IPS DF 4.7 (cell line): ENCODE data around the gene ZNHIT2.
"Not testable (repeated sequence)": the region's sequence is repeated elsewhere in the genome, so short reads cannot be mapped to it uniquely, and the experiment has no call there.

Experiments
- DNase-seq: peaks from one replicate; pipeline ENCODE4 v3.0.0-alpha.2; 2013; ENCODE audit warnings: low spot score; ENCODE audit errors: extremely low read depth

Gene ZNHIT2

DNA sequence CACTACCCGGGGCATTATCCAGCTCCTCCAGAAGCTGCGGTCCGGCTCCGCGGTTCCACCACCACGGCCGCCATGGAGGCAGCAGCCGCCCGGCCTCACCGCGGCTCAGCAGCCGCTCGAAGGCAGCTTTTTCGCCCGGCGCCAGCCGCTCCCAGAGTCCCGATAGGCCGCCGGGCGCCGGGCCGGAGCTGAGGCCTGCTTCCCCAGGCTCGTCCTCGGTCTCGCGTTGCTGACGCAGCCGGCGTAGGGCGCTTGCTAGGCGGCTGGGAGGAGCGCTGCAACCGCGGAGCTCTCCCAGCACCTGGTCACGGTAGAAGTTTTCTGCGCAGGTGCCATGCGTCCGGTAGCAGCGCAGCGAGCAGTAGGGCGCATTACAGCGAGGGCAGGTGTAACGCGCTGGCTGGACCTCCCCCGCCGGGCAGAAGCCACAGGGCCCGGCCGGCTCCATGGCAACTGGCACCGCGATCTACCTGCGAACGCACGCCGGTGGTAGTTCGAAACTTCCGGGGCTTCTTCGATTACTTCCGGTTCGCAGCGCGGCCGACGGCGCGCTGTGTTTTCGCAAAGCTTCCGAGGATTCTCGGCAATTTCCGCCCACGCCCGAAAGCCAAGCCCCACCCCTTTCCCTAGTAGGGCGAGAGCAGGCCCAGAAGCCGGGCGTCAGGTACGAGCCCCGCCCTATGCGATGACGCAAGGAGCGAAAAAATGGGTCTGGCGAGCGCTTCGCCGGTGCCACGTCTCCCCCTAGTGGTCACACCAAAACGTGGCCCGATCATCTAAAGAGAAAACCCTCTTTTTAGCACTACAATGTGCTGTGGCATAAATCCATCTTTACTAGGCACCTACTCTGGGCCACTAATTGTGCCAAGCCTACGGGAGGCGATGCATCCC lies at the start of gene ZNHIT2:
Gene ZNHIT2, minus strand, starts transcription at position 496 of the 891 bp plus-strand sequence. Its CDS starts 48 bp downstream, at position 448.
- DNase-seq: no peak

DNA sequence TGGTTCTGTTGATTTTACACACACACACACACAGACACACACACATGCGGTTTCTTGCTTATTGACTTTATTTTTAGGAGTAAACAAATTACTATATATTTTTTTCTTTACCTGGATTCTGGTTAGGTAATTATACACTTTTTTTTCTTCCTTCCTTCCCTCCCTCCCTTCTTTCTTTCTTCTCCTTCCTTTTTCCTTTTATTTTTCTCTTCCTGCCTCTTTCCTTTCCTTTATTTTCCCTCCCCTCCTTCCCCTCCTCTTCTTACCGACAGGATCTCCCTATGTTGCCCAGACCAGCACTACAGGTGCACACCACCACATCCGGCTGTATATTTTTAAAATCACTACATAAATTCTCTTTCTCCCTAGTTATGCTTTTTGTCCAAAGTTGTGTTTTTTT lies 49.4 kb upstream of the ZNHIT2 start:
- DNase-seq: no peak

DNA sequence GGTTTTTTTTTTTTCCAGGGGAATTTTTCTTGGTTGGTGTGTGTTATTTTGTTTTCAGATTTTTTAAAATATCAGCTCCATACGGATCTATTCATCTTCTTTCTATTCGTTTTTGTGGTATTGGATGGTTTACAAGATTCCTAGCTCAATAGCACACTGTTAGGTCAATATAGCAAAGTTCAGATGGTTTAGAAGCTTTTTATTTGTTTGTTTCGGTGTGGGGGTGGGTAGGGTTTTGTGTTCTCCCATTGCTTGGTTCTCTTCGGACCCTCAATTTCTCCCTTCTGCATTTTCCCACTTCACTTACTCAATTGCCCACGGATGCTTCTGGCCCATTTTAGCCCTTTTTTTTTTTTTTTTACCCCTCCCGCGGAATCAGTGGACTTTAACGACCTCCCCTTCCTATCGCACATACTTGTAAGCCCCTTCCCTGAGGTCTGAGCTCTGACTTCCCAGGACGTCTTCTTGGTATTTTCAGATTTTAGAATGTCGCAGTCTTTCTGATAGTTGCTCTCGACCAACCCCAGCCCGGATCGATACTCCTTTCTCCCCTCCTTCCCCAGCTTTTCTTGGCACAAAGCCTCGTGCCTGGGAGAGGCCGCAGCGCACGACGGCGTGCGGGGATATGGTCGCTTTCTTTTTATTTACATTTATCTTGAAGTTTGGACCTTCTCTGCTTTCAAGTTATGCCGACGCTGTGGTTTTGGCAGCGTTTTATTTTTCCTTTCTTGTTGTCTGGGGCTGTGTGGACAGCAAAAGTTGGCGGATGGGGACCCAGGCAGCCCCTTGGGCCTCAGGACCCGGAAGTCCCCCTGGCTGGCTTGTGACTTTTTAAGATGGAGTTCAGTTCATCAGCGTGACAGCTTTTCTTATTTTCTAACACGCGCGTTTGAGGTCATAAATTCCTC lies 48.2 kb upstream of the ZNHIT2 start:
- no peak for DNase-seq

DNA sequence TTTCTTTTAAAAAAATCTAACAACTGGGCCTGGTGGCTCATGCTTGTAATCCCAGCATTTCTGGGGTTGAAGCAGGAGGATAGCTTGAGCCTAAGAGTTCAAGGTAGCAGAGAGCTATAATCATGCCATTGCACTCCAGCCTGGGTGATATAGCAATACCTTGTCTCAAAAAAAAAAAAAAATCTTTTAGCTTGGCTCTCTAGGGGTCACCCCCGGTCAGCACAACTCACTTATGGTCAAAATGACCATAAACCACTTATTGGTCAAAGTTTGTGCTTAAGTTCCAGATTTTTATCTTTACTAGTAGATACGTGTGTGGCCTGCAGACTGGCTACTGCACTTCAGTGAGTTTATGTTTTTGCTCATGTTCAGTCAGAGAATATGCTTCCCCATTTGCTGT lies 46.2 kb upstream of the ZNHIT2 start:
- DNase-seq: no peak

DNA sequence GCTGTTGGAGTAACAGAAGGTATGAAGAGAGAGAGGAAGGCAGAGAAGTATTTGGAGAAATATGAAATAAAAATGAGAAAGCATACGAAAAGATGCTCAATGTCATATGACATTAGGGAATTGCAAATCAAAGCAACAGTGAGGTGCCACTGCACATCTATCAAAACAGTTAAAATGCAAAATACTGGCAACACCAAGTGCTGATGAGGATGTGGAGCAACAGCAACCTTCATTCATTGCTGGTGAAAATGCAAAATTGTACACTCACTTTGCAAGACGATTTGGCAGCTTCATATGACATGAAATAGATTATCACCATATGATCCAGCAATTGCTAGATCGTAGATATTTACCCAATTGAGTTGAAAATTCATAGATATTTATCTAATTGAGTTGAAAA lies 43.1 kb upstream of the ZNHIT2 start:
- DNase-seq: no peak

DNA sequence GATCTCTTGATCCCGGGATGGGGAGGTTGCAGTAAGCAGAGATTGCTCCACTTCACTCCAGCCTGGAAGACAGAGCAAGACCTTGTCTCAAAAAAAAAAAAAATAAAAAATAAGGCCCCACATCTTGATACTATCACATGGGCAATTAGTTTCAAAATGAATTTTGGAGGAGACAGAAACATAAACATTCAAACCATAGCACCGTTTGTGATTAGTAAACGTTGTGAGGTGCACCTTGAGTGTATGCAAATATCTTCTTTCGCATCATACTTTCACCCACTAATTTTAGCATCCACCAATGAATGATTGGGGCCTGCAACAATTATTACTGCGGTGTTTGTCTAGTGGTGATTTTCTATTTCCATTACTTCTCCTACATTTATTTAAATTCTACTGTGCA lies 41.5 kb upstream of the ZNHIT2 start:
- no peak for DNase-seq

DNA sequence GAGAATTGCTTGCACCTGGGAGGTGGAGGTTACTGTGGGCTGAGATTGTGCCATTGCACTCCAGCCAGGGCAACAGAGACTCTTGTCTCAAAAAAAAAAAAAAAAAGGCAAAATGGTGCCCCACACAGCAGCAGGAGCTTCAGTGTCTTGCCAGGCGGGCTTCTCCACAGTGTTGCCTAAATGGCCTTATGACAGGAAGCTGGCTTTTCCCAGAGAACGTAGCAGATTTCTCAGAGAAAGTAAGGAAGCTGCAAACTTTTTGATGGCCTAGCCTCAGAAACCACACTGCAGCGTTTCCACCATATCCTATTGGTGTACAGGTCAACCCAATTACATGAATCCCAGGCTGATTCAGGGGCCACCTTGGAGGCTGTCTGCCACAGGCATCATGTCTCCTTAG lies 39.8 kb upstream of the ZNHIT2 start:
- DNase-seq: no peak

DNA sequence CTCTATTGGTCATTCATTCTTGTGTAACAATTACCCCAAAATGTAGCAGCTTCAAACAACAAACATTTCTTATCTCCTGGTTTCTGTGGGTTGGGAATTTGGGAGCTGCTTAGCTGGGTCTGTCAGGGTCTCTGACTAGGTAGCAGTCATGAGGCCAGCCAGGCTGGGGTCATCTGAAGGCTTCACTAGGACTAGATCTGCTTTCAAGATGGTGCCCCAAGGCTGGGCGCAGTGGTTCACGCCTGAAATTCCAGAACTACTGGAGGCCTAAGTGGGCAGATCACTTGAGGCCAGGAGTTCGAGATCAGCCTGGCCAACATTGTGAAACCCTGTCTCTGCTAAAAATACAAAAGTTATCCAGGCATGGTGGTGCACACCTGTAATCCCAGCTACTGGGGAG lies 39.4 kb upstream of the ZNHIT2 start:
- no peak for DNase-seq

DNA sequence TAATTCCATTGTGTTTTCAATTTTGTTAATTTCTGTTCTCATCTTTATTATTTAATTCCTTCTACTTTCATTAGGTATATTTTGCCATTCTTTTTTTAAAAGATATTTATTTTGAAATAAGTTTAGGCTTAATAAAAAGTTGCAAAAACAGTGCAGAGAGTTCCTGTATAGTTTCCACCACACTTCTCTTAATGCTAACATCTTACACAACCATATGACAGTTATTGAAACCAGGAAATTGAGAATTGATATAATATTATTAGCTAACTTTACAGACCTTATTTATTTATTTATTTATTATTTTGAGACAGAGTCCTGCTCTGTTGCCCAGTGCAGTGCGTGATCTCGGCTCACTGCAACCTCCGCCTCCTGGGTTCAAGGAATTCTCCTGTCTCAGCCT lies 38.8 kb upstream of the ZNHIT2 start:
- DNase-seq: no peak

DNA sequence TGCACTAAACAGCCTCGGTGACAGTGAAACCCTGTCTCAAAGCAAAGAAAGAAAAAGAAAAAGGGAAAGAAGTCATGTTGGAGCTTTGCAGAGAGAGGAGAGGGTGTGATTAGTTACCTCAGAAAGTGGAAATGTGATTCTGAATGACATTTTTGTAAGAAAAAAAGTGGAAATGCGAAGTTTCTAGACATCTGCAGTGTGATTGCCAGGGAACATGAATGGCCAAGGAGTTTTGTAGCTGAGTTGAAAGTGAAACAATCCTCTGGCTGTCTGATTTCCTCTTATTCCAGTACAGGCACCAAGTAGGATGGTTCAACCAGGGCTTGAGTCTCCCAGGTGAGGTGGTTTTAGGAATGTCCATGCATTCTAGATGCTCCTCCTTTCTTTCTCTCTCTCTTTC lies 34.6 kb upstream of the ZNHIT2 start:
- no peak for DNase-seq

DNA sequence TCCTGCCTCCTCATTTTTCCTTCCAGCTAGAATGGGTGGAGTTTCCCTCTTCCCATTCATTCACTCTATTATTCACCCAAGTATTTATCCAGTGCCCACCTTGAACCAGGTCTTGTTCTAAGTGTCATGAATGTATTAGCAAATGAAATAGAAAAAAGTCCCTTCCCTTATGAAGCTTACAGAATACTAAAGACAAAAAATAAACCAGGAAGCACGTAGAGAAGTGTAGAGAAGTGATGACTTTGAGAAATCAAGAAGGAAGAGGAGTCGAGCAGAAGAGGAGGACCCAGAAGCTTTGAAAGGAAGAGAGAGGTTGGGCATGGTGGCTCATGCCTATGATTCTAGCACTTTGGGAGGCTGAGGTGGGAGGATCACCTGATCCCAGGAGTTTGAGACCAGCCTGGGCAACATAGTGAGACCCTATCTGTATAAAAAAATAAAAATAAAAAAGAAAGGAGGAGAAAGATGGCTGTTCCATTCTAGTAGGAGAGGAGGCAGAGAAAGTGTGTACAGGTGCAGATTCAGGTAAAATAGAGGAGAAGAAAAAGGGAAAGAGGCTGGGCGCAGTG lies 33.9 kb upstream of the ZNHIT2 start:
- DNase-seq: no peak

DNA sequence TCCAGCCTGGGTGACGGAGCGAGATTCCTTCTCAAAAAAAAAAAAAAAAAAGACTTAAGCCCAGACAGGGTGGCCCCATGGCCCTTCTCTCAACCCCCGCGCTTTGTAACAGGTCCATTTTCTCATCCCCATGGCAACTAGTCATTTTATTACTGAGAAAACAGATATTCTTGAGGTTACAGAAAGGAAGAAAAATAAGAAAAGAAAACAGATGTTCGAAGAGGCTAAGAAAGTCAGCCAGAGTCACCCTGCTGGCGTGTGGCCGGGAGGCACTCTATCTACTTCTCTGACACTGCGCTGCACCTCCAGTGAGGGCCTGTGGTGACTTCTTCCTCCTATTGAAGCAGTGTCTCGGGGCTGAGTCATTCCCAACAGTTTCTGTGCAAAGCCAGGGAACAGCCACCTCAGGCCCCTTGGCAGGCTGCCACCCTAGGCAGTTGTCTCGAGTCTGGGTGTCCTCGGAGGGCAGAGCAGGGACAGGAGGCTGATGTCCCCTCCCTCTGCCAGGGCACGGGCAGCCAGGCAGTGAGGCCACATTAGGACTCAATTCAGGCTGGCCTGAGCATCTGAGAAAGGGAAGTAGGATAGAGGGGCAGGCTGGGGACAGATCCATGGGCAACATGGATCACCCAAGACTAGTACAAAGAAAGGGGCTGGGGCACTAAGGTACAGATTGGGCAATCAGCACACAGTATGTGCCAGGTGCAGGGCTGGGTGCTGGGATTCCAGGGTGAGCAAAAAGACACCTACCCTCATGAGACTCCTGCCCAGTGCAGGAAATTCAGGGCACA lies 33.2 kb upstream of the ZNHIT2 start:
- DNase-seq: no peak

DNA sequence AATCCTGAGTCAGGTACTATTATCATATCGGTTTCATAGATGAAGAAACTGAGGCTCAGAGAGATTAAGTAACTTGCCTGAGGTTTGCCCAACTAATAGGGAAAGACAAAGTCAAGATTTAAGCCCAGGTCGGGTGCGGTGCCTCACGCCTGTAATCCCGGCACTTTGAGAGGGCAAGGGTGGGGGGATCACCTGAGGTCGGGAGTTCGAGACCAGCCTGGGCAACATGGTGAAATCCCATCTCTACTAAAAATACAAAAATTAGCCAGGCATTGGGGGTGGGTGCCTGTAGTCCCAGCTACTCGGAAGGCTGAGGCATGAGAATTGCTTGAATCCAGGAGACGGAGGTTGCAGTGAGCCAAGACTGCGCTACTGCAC lies 32.6 kb upstream of the ZNHIT2 start:
- DNase-seq: not testable (repeated sequence)

DNA sequence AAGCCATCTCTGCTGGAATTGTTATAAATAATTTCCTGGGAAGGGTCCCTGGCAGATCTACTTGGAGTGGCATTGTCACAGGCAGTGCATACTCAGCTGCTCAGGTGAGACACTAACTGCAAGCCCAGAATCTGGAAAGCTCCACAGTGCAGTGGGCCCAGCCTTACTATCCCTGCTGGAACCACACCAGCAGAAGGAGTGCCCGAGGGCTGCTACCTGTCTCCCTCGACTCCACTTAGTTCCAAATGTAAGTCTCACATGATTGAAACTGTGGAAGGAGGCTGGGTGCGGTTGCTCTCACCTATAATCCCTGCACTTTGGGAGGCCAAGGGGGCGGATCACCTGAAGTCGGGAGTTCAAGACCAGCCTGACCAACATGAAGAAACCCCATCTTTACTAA lies 31.2 kb upstream of the ZNHIT2 start:
- DNase-seq: no peak

DNA sequence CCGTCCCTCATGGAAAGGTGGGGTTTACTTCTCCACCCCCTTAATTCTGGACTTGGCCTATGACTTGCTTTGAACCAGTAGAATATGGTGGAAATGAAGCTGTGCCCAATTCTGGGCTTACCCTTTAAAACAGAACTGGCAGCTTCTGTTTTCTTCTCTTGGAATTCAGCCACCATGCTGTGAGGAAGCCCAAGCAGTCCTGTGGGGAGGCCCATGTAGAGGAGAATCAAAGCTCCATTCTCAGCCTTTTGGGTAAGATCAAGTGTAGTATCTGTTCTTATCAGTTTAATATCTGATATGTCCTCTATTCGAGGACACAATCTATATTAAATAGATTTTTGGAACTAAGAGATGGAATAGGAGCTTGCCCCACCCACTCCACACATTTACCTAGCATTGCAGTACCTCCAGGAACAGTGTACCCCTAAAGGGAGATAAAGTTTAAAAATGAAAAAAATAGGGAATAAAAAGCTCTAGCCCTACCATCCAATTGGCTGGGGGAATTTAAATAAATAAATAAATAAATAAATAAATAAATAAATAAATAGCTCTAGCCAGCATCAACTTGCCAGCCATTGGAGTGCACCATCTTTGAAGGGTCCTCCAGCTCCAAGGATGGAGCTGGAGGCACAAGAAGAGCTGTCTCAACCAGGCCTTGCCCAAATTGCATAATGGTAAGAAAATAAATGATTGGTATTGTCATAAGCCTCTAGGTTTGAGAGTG lies 30.0 kb upstream of the ZNHIT2 start:
- no peak for DNase-seq

DNA sequence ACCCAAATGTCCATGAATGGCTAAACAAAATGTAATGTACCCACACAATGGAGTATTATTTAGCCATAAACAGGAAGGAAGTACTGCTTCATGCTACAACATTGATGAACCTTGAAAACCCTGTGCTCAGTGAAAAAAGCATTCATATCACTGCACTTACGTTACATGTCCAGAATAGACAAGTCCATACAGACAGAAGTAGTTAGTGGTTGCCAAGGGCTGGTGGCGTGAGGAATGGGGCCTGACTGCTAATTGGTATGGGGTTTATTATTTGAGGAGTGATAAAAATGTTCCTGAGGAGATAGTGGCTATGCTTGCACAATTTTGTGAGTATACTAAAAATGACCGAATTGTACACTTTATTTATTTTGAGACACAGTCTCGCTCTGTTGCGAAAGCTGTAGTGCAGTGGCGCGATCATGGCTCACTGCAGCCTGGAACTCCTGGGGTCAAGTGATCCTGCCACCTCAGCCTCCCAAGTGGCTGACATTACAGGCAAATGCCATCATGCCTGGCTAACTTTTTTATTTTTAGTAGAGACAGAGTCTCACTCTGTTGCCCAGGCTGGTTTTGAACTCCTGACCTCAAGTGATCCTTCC lies 24.5 kb upstream of the ZNHIT2 start:
- DNase-seq: no peak

DNA sequence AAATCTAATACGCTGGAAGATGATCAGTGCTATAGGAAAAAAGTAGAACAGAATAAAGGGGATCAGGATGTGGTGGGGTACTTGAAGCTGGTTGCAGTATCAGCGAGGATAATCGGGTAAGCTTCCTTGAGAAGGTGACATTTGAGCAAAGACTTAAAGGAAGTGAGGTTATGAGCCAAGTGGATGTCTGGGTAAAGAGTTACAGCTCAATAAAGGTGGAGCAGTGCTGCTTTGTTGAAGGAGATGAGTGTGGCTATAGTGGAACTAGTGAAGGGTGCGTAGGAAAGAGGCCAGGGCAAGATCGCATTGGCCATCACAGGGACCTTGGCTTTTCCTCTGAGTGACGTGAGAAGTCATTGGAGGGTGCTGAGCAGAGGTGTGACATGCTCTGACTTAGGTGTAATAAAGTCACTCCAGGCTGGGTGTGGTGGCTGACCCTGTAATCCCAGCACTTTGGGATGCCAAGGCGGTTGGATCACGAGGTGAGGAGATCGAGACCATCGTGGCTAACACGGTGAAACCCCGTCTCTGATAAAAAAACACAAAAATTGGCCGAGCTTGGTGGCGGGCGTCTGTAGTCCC lies 19.1 kb upstream of the ZNHIT2 start:
- DNase-seq: no peak

DNA sequence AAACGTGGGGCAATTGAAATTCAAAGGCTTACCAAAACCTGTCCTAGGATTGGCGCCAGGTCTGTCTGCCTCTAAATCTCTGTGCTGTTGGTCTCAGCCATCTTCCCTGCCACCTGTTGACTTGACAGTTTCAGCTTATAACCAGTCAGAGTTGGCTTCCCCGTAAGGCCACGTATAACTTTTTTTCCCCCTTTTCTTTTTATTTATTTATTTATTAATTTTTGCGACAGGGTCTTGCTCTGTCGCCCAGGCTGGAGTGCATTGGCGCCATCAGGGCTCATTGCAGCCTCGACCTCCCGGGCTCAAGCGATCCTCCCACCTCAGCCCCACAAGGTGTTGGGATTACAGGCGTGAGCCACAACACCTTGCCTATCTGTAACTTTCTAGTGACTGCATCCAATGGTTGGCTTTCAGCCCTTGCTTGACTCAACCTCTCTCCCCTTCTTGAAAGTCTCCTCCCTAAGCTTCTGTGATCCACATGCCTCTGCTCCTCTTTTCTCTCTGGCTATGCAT lies 18.2 kb upstream of the ZNHIT2 start:
- no peak for DNase-seq

DNA sequence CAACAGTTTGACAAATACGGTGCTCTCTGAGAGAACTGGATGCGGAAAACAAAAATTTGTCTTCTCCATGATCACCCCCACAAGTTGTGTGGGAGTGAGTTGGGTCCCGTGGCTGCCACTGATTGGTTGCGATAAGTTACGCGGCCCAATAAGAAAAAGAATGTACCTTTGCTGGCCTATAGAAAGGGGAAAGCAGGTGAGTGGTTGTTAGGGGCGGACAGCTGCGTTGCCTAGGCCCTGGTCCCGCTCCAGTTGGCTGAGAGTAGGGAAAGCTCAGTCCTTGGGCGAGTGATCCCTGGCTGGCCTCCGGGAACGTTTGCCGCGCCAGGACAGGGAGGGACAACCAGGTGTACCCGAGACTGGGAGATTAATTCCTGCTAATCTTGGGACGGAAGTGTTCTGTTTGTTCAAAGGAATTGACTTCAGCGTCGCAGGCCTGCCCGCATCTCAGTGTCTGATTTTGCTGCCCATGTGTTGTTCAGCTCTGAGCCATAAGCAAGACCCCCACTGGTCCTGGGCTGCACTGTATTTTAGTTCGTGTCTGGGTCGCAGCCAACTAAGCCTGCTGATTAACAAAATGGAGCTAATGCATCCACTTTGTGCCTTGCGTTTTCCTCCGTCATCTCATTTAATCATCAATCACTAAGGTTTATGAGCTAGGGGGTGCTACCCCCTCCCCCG lies 17.6 kb upstream of the ZNHIT2 start:
- DNase-seq: no peak
